Activated T-cell treated with anti-CD3 and anti-CD28 coated beads for 1 hour (primary cell): ENCODE results near the gene SREBF2.
"Not testable (repeated sequence)": the region's sequence is repeated elsewhere in the genome, so short reads cannot be mapped to it uniquely, and the experiment has no call there.

Source experiments
- DNase-seq: peaks from one replicate; pipeline ENCODE4 v3.0.0-alpha.2; 2020; ENCODE audit warnings: low read depth

The SREBF2 gene

DNA sequence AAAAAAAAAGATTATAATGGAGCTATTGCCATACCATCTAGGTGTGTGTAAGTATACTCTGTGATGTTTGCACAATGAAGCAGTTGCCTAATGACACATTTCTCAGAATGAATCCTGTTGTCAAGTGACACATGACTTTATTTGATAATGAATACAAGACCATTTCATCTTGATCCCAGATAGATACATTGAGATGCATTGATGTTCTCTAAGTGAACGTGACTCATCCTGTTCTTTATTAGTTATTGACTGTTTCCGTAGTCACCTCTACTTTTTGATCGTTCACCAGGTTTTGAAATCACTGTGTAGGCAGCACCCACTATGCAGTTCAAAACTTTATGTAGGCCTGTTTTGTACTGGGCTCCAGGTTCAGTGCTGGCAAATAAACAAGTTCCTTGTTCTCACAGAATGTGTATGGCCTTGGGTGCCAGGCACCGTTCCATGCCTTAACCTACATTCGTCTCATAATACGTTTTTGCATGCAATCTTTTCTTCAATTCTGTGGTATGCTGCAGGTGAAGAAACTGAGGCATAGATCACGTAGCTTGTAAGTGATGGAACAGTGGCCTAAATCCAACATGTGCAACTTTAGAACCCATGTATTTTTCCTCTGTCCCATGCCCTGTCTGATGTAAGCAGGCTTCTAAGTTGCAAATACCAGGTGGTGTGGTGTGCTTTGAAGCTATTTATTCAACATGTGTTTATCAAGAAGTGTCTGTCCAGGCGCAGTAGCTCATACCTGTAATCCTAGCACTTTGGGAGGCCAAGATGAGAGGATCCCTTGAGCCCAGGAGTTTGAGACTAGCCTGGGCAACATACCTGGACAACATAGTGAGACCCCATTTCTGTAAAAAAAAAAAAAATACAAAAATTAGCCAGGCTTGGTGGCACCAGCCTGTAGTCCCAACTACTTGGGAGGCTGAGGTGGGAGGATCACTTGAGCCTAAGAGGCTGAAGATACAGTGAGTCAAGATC is 10.4 kb downstream of the SREBF2 start:
- no peak for DNase-seq

DNA sequence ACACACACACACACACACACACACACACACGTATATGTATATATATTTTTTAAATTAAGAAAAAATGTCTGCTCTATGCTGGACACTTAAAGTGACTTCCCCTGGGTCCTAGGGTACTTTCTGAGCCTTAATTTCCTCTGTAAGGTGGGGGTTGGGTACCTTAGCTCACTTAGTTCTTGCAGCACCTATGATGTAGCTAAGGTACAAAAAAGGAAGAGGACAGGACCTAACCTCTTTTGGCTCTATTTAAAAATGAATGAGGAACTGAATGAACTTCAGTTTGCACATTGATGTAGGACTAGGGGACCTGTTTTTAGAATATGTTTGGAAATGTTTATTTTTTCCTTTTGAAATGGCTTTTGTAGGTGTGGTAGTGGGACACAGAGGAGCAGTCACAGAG is 11.1 kb downstream of the SREBF2 start:
- no peak for DNase-seq

DNA sequence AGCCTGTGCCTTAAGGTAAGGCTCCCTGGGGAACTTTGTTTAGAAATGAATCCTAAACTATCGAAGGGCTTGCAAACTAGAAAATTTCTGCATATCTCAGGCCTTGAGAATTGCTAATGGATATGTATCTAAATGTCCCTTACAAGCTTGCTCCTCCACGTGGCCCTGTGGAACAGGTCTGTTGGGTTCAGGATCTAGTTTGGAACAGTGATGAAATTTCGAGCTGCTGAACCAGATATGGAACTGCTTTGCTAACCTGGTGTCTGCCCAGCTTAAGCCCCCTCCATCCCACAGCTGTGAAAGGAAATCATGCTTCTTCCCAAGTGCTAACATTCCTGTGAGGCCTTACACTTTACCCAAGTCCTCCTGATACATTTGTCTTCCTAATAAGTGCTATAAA is 11.6 kb downstream of the SREBF2 start:
- DNase-seq = no peak

DNA sequence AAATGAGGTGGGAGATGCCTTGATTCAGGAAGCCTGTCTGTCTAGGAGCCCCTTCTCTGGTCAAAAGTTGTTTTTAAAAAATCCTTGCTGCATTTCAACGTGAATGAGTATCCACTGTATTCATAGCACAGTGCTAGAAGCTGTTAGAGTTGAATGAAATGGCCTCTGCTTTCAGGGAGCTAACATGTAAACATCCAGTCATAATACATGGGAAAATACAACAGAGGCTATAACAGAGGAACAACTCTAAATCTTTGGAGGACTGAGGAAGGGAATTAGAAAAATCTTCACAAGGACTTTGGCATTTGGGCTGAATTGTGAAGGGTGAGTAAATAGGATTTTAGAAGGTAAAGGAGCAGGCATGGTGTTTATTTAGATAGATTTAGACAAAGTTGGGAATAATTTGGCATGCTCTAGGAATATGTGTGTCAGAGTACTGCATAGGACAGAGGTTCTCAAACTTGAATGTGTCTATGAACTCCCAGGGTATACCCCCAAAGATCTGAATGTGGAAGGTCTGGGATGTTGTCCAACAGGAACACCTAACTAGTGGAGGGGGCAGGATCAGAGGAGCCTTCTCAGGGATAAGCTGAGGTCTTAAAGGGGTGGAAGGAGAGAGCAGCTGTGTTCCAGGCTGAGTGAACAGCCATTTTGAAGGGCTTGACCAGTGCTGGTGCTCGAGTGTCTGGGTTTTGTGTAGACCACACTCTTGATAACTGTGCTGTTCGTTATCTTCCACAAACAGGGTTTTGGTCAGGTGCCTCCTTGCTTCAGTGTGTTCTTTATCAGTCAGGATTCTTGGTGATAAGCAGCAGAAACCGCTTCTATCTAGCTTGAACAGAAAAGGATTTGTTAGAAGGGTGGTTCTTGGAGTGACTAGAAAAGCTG is 12.7 kb downstream of the SREBF2 start:
- DNase-seq = no peak

DNA sequence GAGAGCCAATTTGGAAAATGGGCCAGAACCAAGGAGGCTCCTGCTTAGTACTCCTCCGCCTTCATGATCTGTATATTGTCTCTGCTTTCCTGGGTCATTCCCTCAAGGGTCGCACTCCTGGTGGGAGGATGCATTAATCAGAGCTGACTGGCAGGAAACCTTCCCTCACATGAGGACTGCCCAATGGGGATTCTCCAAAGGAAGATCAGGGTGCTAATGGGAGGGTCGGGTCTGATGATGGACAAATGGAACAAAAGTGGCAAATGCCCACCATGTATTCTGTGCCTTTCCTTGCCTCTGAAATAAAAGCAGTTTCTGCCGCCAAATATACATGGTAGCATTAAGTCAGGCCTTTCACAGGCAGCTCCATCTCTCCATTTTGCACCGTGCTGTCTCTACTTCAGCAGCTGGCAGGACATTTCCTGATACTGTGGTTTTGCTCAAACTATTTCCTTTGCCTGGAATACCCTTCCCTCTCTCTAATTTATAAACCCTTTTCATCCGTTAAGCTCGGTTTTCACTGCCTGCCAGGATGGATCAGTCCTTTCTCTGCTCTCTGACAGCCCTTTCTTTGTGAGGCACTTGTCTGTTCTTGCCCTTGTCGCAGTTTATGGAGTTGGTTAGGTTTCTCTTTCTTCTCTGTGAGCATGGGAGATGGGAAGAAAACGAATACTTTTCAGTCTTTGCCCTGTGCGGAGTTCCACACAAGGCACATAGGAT is 13.5 kb downstream of the SREBF2 start:
- DNase-seq = no peak

DNA sequence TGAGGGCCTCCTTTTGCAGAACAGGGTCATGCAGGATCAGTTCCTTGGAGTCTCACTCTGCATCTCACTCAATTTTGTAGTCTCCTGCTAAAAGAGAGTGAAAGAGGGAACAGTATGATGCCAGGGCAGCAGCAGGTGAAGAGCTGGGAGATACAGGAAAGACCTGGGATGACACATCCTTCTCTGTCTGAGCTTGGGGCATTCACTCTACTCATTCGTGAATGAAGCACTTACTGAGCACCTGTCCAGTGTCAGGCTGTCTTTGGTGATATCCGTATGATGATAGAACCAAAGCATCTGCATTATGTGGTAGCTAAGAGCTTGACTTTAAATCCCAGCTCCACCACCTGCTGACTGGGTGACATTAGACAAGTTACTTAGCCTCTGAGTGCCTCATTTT is 14.4 kb downstream of the SREBF2 start:
- DNase-seq = no peak

DNA sequence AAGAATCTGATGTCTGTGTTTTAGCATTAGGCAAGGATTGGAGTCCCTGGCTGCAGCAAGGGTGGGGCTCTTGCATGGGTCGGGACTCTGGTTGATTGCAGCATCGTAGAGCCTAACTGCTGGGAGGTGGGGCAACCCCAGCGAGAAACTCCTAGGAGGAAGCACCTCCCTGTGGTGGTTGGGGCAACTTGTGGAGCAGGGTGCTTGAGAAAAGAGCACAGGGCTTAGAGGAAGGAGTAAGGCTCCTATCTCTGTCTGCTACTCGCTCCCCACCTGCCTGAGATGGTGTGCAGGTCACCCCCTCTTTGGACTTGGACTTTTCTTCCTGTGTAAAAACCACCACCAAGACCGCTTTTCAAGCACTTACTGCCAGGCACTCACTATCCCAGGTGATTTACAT is 15.6 kb downstream of the SREBF2 start:
- no peak for DNase-seq

DNA sequence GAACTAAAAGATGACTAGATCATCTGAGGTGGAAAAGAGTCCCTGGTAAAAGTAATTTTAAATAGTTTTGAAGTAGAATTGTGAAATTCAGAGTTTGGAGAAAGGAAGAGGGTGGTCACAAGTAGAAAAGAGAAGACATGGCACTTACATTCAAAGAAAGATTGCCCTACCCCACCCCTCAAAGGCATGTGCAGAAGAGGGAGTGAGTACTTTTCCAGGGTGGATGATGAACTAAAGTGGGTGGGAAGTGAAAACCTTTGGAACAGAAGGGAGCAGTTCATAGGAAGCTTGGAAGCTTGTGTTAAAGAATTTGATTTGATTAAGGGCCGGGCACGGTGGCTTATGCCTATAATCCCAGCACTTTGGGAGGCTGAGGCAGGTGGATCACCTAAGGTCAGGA is 23.6 kb downstream of the SREBF2 start:
- no peak for DNase-seq

DNA sequence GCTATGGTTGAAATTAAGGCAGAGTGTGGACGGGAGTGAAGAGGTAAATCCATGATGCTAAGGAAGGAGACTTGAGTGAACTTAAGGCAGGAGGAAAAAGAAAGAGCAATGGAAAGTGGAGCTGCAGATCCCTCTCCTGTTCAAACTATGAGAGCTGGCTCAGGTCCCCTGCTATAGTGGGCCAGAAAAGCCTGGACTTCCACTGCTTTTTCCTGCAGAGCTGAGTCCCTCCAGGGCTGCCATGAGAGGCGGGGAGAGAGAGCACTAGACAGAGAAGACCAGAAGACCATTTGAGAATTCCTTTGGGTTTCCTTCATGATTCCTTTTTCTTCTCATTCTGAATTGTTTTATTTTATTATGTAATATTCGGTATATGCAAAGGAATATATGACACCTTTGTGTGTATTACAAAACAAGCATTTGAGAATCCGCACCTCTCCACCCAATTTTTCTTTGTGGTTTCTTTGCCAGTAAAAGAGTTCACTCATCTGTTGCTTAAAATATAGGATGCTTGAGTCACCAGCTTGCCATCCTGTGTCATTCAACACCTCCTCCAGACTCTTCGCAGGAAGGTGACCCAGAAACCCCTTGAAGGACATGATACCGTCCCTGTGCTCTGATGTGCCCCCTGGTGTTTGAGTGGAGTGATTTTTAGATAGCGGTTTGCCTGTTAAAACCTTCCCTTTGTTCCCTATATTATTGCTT is 24.4 kb downstream of the SREBF2 start:
- DNase-seq = peak; percentile 52

DNA sequence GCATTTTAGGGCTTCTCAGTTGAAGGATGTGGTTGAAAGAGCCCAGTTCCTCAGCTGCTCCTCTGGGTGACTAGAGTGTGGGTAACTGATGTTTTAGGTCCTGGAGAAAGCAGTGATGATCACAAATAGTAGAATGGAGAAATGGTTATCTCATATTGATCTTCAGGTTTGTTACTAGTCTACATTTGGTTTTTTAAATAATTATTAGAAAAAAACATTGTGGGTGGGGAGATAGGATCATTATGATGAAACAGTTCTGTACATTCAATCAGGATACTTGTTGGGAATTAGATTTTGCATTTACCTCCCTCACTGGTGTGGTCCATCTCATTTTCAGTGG is 24.9 kb downstream of the SREBF2 start:
- no peak for DNase-seq

DNA sequence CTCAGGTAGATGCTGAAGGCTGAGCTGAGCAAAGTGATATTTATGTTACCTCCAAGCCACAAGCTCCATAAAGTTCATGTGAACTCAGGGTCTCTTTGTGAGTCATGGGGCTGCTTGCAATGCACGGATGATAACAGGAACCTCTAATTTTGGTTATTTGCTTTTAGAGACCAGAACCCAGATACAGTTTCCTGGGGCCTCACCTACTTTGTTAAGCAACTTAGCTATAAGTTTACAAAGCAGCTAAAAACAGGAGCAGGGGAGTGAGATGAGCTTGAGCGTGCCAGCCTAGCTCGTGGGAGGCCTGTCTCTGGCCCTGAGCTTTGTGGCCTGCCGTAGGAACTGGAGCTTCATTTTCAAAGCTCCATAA is 29.2 kb downstream of the SREBF2 start:
- DNase-seq = peak; percentile 13

DNA sequence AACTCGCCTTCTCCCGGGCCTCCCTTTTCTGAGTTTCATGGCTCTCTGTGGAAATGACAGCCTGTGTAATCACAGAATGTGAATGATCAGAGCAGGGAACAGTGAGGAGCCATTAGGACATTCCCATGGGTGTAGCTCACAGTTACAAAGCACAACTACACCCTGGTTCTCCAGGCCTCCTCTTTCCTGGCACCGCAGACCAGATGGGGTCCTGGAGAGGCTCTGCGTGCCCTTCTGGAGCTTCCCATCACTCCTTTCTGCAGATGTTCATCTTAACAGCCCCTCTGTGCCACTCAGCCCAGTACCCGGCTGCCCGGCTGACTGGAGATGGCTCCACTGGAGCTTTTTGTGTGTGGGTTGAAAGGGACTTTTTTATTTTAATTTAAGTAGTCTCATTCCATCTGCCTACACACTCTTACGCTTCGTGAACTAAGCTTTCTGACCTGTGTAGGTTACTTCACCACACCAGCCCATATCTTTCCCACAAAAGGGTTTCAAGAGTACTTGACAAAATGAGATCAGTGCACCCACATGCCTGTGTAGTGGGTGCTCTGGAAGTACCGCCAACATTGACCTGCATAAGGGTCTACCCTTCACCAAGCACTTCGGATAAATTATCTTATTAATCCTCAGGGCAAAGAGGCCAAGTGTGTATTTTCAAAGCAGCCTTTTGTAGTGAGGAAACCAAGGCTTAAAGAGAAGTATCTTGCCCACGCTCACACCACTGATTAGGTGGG is 29.8 kb downstream of the SREBF2 start:
- DNase-seq = no peak

DNA sequence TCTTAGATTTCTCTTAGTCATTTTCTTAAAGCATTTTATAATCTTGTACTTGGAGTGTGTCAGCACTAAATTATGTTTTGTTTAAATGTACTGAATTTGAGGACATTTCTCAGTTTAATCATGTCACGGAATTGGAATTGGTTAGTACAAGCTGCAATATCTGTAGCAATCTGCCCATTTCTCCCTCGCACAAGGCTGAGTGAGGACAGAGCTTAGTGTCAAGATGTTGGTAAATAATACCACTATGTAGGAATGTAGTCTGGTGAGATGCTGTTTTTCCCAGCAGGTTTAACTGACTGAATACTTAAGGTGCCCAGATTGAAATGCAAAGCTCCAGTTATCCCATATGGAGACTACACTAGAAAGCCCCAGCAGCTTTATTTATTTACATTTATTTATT is 30.6 kb downstream of the SREBF2 start:
- no peak for DNase-seq

DNA sequence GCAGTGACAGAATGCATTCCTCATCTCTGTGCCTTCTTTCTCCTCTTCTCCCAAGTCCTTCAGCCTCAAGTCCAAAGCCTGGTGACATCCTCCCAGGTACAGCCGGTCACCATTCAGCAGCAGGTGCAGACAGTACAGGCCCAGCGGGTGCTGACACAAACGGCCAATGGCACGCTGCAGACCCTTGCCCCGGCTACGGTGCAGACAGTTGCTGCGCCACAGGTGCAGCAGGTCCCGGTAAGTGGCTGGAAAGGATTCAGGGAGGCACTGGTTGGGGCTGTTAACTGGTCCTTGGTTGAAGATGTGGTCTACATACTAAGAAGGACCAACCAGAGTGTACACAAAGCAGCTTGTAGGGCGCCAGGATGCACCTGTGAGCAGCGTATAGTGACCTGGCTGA is 35.7 kb downstream of the SREBF2 start:
- no peak for DNase-seq

DNA sequence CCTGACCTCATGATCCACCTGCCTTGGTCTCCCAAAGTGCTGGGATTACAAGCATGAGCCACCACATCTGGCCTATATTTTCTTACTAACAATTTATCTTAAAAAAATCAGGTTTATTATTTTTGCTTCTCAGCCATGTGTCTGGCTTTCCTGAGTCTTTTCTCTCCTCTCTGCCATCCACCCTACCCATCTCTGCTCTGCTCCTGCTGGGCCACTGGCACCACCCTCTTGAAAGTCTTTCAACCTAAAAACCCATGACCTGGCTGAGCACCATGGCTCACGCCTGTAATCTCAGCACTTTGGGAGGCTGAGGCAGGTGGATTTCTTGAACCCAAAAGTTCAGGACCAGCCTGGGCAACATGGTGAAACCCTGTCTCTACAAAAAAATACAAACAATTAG is 37.2 kb downstream of the SREBF2 start:
- not testable (repeated sequence) for DNase-seq

DNA sequence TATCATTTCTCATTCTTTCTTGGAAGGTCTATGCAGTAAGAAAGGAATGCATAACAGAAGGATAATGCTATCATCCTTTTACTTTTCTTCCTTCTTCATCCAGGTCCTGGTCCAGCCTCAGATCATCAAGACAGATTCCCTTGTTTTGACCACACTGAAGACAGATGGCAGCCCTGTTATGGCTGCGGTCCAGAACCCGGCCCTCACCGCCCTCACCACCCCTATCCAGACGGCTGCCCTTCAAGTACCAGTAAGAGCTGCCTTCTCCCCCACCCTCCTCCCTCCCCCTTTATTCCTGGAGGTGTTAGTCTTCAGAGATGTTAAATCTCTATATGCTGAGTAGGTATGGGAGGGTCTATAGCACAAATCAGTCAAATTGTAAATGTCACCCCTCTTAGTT is 37.9 kb downstream of the SREBF2 start:
- no peak for DNase-seq

DNA sequence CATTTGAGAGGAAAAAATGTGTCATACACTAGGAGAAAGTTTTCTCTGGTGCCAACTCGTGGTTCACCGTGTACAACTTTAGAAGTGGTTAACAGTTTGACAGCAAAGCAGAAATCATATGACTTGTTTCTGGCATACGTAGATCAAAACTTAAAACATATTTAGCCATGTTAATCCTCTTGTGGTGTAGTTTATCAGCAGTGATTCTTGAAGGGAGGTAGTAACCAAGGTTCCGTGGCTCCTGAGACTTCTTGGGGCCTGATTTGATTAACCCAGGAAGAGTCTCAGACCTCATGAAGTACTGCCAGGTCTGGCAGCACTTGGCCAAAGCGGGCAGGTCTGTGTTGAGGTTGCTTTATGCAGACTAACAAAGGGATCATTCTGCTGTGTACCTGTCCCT is 40.5 kb downstream of the SREBF2 start:
- no peak for DNase-seq

DNA sequence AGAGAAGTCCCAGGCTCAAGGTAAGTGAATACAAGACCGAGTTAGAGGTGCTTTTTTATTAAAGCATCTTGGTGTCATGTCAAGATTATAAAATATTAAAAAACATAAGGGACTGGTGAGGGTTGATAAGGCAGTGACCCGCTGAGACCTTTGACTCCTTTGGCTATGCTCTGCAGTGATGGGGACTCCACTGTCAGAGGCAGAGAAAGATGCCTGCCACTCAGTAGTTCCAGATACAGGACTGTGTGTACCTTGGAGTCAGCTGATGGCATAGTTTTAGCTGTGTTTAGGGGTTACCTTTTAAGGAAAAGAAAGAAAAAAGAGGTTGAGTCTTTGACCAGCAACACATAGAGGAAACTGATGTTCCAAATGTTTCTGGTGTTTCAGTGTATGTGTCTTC is 41.2 kb downstream of the SREBF2 start:
- DNase-seq = no peak

DNA sequence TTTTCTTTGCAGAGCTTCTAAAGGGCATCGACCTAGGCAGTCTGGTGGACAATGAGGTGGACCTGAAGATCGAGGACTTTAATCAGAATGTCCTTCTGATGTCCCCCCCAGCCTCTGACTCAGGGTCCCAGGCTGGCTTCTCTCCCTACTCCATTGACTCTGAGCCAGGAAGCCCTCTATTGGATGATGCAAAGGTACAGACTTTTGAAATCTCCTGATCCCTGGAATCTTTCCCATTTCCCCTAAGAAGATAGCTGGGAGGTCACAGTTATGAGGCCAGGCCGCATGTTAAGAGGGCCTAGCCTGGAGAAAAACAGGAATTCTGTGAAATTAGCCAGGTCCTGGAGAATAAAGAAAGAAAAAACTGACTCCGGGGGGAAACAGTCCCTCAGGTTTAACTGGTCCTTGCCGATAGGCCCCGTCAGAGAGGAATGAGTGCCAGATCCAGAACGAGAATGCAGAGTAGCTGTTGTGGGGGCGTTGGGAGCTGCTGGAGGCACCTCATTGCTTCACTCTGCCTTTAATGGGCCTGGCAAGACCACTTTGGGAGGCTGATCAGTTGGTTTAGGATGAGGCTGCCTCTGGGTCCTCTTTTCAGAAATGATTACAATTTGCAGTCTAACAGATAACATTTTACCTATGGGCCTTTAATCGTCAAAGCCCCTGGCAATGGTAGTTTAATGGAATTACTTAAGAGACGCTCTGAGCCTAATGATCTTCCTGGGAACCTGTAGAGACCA is 42.8 kb downstream of the SREBF2 start:
- DNase-seq = no peak

DNA sequence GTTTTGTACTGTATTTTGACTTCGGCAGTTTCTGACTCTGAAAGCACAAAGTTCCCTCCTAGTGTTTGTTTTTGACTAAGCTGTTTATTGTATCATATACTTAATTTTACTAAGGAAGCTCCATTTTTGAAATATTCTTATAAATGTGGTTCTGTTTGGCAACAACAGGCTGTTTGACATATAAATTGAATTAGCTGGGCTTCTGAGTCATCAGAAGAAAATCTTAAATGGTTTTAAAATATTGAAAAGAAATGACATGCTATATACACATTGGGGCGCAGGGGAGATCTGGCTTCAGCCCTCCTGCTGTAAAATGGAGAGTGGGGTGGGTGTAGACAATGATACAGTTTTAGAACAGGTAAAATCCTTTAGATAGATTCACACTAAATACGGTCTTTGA is 43.4 kb downstream of the SREBF2 start:
- DNase-seq = no peak

DNA sequence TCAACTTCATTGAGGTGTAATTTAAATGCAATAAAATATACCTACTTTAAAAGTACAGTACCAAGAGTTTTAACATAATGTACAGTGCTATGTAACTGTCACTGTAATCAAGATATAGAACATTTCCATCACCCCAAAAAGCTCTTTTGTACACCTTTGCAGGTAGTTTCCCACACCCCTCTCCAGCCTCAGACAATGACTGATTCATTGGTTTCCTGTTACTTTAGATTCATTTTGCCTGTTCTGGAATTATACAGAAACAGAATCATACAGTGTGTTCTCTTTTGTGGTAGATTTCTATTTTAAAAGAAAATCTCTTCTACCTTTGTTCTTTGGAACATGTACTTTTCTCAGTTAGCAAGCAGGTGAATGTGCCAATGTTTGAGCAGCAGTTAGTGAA is 43.8 kb downstream of the SREBF2 start:
- no peak for DNase-seq
